Erythroblast (primary cell): ENCODE measurements around the gene RRAGD.

Source experiments
- GATA1 ChIP-seq: IDR thresholded peaks from 2 replicates; pipeline ENCODE4 v1.6.1; 2011; ENCODE audit warnings: low read depth, mild to moderate bottlenecking, control low read depth, low read length, moderate library complexity
- POLR2A ChIP-seq: IDR thresholded peaks from 2 replicates; pipeline ENCODE4 v1.6.1; 2011; ENCODE audit warnings: mild to moderate bottlenecking, low read length

GRCh38 chr6:89409461-89410035 is 2.5 kb downstream of the RRAGD start:
- TF ChIP-seq POLR2A (no peak), GATA1 (no peak)
